D721Med (cell line): ENCODE data around the gene SPHK2.

Experiments
- DNase-seq: peaks from one replicate; pipeline ENCODE4 v3.0.0; 2011; ENCODE audit warnings: low spot score; ENCODE audit not compliant: insufficient read length
- FAIRE-seq: peaks from 2 replicates; lab custom pipeline; 2011; peaks lifted over from hg19 to GRCh38; lab: Jason Lieb, UNC
- TF ChIP-seq, protein P1 (sequence below): IDR thresholded peaks from 2 replicates; pipeline ENCODE4 v1.5.1; 2012; ENCODE audit warnings: mild to moderate bottlenecking, control low read depth; ENCODE audit not compliant: insufficient read depth; ENCODE audit errors: missing control alignments

The SPHK2 gene

DNA sequence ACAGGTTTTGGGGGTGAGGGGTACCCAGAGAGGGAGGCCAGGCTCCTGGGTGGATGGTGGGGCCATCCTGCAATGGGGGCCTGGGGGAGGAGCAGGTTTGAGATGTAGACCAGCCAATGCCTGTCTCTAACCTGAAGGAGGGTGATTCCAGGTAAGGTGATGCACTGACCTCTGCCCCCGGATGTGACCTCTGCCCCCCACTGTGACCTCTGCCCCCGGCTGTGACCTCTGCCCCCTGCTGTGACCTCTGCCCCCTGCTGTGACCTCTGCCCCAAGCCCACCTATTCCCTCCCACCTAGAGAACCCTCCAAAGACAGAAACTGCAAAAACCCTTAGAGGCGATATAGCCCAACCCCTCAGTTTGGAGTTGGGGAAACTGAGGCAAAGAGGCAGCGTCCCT, 23.1 kb upstream of the SPHK2 start:
- FAIRE-seq = no peak

DNA sequence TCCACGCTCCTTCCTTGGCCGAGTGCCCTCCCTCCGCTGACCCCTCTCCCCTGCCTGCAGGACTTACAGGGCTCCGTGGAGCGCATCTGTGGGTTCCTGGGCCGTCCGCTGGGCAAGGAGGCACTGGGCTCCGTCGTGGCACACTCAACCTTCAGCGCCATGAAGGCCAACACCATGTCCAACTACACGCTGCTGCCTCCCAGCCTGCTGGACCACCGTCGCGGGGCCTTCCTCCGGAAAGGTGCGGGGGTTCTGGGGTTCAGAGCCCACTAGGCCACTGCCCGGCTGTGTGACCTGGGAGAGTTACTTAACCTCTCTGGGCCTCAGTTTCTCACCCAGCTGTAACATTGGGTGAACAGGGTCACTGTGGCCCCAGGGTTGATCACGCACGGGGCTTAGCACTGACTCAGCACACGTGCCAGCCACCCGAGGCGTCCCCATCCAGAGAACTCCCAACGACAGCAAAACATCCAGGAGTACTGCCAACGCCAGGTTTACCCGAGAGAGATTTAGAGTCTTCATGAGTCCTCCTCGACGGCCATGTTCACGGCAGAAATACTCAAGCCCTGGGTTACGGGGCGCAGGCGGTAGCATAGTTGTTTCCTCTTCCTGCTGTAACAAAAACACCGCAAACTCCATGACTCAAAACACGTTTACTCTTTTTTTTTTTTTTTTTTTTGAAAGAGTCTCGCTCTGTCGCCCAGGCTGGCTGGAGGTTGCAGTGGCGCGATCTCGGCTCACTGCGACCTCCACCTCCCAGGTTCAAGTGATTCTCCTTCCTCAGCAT, 22.4 kb upstream of the SPHK2 start:
- FAIRE-seq = no peak
- TF ChIP-seq, protein P1, sequence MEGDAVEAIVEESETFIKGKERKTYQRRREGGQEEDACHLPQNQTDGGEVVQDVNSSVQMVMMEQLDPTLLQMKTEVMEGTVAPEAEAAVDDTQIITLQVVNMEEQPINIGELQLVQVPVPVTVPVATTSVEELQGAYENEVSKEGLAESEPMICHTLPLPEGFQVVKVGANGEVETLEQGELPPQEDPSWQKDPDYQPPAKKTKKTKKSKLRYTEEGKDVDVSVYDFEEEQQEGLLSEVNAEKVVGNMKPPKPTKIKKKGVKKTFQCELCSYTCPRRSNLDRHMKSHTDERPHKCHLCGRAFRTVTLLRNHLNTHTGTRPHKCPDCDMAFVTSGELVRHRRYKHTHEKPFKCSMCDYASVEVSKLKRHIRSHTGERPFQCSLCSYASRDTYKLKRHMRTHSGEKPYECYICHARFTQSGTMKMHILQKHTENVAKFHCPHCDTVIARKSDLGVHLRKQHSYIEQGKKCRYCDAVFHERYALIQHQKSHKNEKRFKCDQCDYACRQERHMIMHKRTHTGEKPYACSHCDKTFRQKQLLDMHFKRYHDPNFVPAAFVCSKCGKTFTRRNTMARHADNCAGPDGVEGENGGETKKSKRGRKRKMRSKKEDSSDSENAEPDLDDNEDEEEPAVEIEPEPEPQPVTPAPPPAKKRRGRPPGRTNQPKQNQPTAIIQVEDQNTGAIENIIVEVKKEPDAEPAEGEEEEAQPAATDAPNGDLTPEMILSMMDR = no peak
- no peak for DNase-seq

More for the DNA sequence above, 23.1 kb upstream of the SPHK2 start:
- DNase-seq = no peak
- TF ChIP-seq, protein P1 = no peak

DNA sequence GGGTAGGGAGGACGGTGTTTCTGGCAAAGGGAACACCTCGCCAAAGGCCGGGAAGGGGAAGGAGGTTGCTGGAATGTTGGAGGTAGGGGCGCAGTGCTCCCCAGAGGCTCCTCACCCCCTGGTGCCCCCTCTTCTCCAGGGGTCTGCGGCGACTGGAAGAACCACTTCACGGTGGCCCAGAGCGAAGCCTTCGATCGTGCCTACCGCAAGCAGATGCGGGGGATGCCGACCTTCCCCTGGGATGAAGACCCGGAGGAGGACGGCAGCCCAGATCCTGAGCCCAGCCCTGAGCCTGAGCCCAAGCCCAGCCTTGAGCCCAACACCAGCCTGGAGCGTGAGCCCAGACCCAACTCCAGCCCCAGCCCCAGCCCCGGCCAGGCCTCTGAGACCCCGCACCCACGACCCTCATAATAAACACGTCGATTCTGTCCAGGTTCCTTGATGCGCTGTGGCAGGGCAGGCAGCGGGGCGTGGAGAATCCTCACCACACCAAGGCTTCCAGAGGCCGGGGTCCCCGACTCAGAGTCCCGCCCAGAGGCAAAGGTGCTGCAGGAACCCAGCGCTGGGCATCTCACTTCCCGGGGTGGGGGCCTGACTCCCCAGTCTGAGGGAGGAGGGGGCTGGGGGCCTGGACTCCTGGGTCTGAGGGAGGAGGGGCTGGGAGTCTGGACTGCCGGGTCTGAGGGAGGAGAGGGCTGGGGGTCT, 20.2 kb upstream of the SPHK2 start:
- FAIRE-seq = no peak
- no peak for DNase-seq
- TF ChIP-seq, protein P1 = no peak

DNA sequence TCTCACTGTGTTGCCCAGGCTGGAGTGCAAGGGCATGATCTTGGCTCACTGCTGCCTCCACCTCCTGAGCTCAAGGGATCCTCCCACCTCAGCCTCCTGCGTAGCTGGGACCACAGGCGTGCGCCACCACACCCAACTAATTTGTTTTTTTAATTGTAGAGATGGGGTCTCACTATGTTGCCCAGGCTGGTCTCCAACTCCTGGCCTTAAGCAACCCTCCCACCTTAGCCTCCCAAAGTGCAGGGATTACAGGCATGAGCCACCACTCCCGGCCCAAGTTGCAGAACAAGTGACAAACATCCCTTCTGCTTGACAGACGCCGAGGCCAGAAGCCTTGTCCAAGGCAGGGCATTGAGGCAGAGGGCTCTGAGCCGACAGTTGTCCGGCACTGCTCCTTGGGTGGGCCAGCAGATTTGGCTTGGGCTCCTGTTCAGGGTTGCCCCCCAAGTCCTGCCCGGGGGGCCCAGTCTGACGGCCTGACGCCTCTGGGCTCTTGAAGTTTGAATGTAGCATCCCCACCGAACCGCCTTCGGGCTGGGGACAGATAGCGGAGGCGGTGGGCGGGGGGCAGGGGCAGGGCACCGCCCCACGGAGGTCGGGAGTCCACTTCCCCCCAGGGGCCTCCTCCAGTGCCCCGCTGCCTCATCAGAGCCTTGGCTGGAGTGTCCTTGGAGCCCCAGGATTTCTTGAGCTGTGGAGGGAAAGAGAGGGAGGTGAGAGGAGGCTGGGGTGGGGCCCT, 18.5 kb upstream of the SPHK2 start:
- TF ChIP-seq, protein P1 = no peak
- FAIRE-seq (no peak), DNase-seq (no peak)

DNA sequence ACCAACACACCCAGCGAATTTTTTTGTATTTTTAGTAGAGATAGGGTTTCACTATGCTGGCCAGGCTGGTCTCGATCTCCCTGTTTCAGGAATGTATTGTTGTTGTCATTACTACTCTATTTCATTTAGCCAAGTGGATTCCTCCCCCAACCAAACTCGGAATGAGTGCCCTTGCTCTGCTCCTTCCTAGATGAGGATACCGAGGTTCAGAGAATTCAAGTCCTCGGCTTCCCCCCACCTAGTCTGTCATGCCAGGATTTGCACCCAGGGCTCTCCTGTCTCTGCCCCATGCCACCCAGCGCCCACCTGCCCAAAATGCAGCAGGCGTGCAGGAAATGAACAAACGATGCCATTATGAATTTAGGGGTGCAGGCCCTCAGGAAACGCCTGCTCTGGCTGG, 16.3 kb upstream of the SPHK2 start:
- FAIRE-seq (no peak), DNase-seq (no peak)
- TF ChIP-seq, protein P1 = no peak

DNA sequence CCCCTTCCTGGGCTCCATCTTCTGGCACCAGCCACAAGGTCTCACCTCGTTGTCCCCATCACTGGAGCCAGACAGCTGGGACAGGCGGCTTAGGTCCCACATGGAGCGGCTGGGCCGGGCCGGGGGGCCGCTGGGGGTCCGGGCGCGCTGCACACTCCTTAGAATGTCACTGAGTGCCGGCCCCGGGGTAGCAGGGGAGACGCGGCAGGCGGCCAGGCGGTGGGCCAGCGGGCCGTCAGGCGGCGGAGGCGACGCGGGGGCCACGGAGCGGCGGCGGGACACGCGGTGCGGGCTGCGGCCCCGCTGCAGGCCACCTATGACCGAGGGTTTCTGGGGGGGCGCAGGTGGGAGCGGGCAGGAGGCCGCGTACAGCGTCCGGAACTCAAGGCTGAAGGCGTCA, 15.9 kb upstream of the SPHK2 start:
- DNase-seq (no peak), FAIRE-seq (no peak)
- TF ChIP-seq, protein P1 = no peak
